RWPE2 (cell line): Measurements from ENCODE around the gene RNF207.
A peak's percentile ranks its signal among the peaks of the same experiment; 100 is the strongest.

Experiments
- ATAC-seq: fragments of 200-7000 bp; cut with Tn5 transposase; 3 replicates; pipeline ENCODE4 v1.9.1; 2021; ENCODE audit warnings: low read depth
- DNase-seq: peaks from one replicate; pipeline ENCODE4 v3.0.0-alpha.2; 2020; ENCODE audit warnings: low spot score
- H3K27ac ChIP-seq: fragments of 450-650 bp; 2 replicates; pipeline ENCODE4 v1.5.1; 2017; ENCODE audit warnings: mild to moderate bottlenecking; ENCODE audit not compliant: poor library complexity, severe bottlenecking
- H3K27me3 ChIP-seq: fragments of 250-450 bp; sonication (Bioruptor Pico); 2 replicates; pipeline ENCODE4 v1.5.1; 2021; ENCODE audit warnings: mild to moderate bottlenecking, moderate library complexity; ENCODE audit not compliant: insufficient read depth, poor library complexity, severe bottlenecking
- H3K36me3 ChIP-seq: fragments of 250-450 bp; sonication (Bioruptor Pico); 2 replicates; pipeline ENCODE4 v1.5.1; 2020; ENCODE audit warnings: low read depth, mild to moderate bottlenecking, moderate library complexity
- H3K4me1 ChIP-seq: fragments of 250-450 bp; sonication (Bioruptor Pico); 2 replicates; pipeline ENCODE4 v1.5.1; 2021; ENCODE audit warnings: mild to moderate bottlenecking, moderate library complexity; ENCODE audit not compliant: insufficient read depth, poor library complexity, severe bottlenecking
- H3K4me3 ChIP-seq: fragments of 250-450 bp; sonication (Bioruptor Pico); 2 replicates; pipeline ENCODE4 v1.5.1; 2021; ENCODE audit warnings: mild to moderate bottlenecking, moderate library complexity; ENCODE audit not compliant: severe bottlenecking
- H3K9me3 ChIP-seq: fragments of 250-450 bp; sonication (Bioruptor Pico); 2 replicates; pipeline ENCODE4 v1.5.1; 2021; ENCODE audit warnings: mild to moderate bottlenecking, moderate library complexity; ENCODE audit not compliant: severe bottlenecking
- CTCF ChIP-seq: fragments of 450-650 bp; IDR thresholded peaks from one replicate; pipeline ENCODE4 v1.5.1; 2017; ENCODE audit warnings: mild to moderate bottlenecking, moderate library complexity; ENCODE audit not compliant: poor library complexity, severe bottlenecking

The RNF207 gene

GRCh38 chr1:6248932-6249738 is 43.2 kb downstream of the RNF207 start:
- Histone ChIP-seq H3K4me3 (peak overlapping the region; percentile 20), H3K36me3 (no peaks in the 10 kb centered on the region), H3K4me1 (no peaks in the 10 kb centered on the region), H3K27ac (no peak overlapping the region), H3K9me3 (no peaks in the 10 kb centered on the region), H3K27me3 (peaks cover 27% of the 10 kb centered on the region)
- TF ChIP-seq CTCF: peak; percentile 11
- DNase-seq: no peak
- ATAC-seq: no peak

GRCh38 chr1:6249739-6250689 is 44.1 kb downstream of the RNF207 start:
- no peak for TF ChIP-seq CTCF
- Histone ChIP-seq H3K36me3 (no peaks in the 10 kb centered on the region), H3K4me1 (no peaks in the 10 kb centered on the region), H3K4me3 (peak overlapping the region; percentile 20), H3K27ac (no peak overlapping the region), H3K27me3 (peaks cover 20% of the 10 kb centered on the region), H3K9me3 (no peaks in the 10 kb centered on the region)
- DNase-seq (no peak), ATAC-seq (peak; percentile 8; the same call in 1 of the 3 replicates)

GRCh38 chr1:6251233-6251632 is 45.3 kb downstream of the RNF207 start:
- no peaks in the 10 kb centered on the region for H3K36me3 ChIP-seq
- H3K27ac ChIP-seq: no peak overlapping the region
- no peaks in the 10 kb centered on the region for H3K9me3 ChIP-seq
- H3K27me3 ChIP-seq: peaks cover 15% of the 10 kb centered on the region
- DNase-seq (no peak), ATAC-seq (no peak)
- no peaks in the 10 kb centered on the region for H3K4me1 ChIP-seq
- TF ChIP-seq CTCF: no peak
- no peak overlapping the region for H3K4me3 ChIP-seq

- no peak for DNase-seq
- Histone ChIP-seq H3K4me3 (no peak overlapping the region), H3K4me1 (no peaks in the 10 kb centered on the region), H3K27me3 (peaks cover 11% of the 10 kb centered on the region), H3K36me3 (no peaks in the 10 kb centered on the region), H3K9me3 (no peaks in the 10 kb centered on the region), H3K27ac (no peak overlapping the region)
- no peak for TF ChIP-seq CTCF
- no peak for ATAC-seq
Observed at GRCh38 chr1:6251681-6252373, 45.9 kb downstream of the RNF207 start.
